HL-60/S4 treated with retinoic acid at 250 ng/mL for 4 days and 3 days (cell line): ENCODE results near the gene DYNLT4.
"Not testable (repeated sequence)": the region's sequence is repeated elsewhere in the genome, so short reads cannot be mapped to it uniquely, and the experiment has no call there.

ENCODE experiments used
- in situ Hi-C: fragments of 300-500 bp; cut with MboI; formaldehyde crosslinking; loops from 2 replicates; pipeline ENCODE4 v1.7.0; 2022; ENCODE audit warnings: low sequenced_read_pairs

The DYNLT4 gene

DNA sequence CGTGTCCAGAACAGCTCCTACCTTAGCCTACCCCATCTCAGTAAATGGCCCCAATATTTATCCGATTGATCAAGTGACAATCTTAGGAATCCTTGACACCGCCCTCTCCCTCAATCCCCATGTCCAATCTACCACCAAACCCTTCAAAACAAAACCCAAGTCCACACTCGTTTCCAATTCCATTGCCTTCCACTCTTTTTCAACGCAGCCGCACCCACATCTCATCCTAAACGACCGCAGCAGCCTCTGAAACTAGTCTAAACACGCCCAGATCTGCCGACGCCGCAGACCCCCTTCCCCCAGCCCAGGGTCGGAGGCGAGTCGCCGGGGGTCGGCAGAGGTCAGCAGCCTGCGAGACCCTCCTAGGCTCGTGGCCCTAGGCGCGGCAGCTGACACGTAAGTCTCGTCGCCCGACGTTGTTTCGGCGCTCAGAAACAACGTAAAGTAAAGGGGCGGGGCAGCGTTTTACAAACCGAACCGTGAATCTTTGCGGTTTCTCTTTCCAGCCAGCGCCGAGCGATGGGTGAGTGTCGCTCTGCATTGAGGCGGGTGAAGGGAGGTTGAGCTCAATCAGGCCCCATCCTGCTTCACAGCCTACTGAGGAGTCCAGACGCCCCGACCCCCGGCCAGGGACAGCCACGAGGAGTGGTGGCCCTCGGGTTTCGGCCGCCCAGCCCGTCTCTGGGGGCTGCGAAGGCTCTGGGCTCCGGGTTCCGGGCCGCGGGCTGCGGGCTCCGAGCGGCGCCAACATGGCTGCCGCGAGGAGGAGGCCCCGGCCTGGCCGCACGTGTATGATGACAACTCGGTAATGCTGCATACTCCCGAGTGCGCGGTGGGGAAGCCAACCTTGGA lies 31.8 kb downstream of the DYNLT4 start, which contains the start of gene RPS8:
TSS of gene RPS8 (plus strand) at position 463 of the 852 bp plus-strand sequence. CDS start at position 520, 57 bp downstream.
- in situ Hi-C loops, result no loop called here

DNA sequence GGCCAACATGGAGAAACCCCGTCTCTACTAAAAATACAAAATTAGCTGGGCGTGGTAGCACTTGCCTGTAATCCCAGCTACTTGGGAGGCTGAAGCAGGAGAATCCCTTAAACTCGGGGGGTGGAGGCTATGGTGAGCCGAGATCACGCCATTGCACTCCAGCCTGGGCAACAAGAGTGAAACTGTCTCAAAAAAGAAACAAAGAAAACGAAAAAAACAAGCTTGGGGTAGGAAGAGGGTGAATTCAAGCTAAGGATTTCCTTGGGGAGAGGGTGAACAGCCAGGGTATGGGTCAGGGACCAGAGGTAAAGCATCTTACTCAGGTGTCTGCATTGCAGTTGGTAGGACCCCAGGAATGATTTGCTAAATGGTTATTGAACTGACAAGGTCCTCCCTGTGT lies 40.7 kb downstream of the DYNLT4 start:
- in situ Hi-C loops, result not testable (repeated sequence)

DNA sequence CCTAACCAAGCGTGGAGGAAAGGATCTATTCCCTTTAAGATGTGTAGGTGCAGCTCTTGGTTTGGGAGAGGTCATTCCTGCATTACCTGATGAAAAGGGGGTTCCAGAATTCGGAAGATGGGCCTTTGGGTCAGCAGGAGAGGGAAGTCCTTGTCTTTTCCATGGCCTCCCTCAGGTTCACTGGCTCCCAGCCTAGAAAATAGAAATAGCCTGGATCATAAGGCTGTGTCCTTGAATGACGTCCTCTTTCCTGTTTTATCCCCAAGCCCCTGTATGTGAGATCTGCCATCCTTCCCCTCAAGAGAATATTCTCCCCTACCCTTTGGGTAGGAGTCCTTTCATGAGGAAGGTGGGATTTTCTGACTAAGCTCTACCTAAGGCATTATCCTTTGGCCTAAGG lies 46.3 kb downstream of the DYNLT4 start:
- in situ Hi-C loops, result no loop called here

DNA sequence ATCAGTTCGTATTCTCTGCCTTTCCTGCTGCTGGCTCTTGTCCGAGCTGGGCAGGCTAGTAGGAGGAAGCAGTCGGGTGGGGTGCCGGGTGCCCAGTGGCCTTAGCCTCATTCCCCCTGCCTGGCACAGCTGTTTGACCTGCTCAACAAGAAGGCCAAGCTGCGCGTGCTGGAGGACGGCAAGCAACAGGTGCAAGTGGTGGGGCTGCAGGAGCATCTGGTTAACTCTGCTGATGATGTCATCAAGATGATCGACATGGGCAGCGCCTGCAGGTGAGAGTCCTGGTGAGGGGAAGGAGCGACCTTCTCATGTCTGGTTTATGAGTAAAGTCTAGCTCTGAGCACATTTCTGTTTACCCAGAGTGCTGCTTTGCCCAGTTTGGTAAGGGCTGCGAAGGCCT lies 48.1 kb downstream of the DYNLT4 start:
- in situ Hi-C loops, result no loop called here

DNA sequence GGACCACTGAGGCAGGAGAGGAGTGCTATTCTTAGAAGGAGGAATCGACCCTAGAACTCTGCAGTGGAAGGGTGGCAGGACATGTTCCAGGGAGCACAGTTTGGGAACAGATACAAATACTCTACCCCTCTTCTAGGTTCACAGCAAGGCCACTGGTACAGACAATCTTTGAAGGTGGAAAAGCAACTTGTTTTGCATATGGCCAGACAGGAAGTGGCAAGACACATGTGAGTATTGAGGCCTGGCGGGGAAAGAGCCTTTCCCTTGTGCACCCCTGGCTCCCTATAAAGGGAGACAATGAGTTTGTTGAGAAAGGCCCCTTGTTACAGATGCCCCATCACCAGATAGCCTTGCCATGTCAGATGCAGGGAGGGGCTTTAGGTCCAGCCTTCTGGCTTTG lies 49.7 kb downstream of the DYNLT4 start:
- in situ Hi-C loops, result no loop called here
